ENCODE results near the gene UBE2G1. TPM values are rescaled to one million over a fixed set of nuclear protein-coding genes. Genes with fewer than 3 reads are reported as not detected.

Gene UBE2G1
- polyA plus RNA-seq, 1 donor (not counting 4 experiments of a cell fraction or from before 2014, with no cell fraction given): 86.2 TPM

GRCh38 chr17:4318596-4318995, 47.9 kb downstream of the UBE2G1 start:
- Histone ChIP-seq H3K9me1 (ENCODE audit: control insufficient read depth, extremely low read depth, insufficient read depth, low read length) (peaks cover 4% of the 10 kb centered on the region), H3K4me1 (ENCODE audit: control insufficient read depth, extremely low read depth, insufficient read depth, low read length) (peaks cover 48% of the 10 kb centered on the region), H3K36me3 (ENCODE audit: control insufficient read depth in 2 of 2, extremely low read depth in 1 of 2, insufficient read depth in 2 of 2, low read length in 2 of 2) (peaks cover 0 to 2% of the 10 kb centered on the region in 2 experiments), H3K9me3 (ENCODE audit: control insufficient read depth, low read depth, low read length) (no peaks in the 10 kb centered on the region), H3K4me2 (ENCODE audit: control insufficient read depth, extremely low read depth, insufficient read depth, low read depth, low read length) (peak overlapping the region; percentile 82), H2AFZ (ENCODE audit: control insufficient read depth, low read length) (no peak overlapping the region), H3K27me3 (ENCODE audit: control insufficient read depth, extremely low read depth, insufficient read depth, low read length) (no peaks in the 10 kb centered on the region), H3K27ac (ENCODE audit: control insufficient read depth, insufficient read depth, low read length) (peak overlapping the region; percentile 80), H3K79me2 (ENCODE audit: control insufficient read depth, insufficient read depth, low read length) (peaks cover 93% of the 10 kb centered on the region), H3K4me3 (ENCODE audit: control insufficient read depth in 2 of 3, extremely low read depth in 1 of 3, insufficient read depth in 2 of 3, low read depth in 1 of 3, low read length in 3 of 3) (peak overlapping the region in 2 of 3 experiments; percentile 41 to 47), H3K9ac (ENCODE audit: control insufficient read depth, extremely low read depth, insufficient read depth, low read length) (peak overlapping the region; percentile 57), H4K20me1 (ENCODE audit: control insufficient read depth, extremely low read depth, insufficient read depth, low read length) (peaks cover 13% of the 10 kb centered on the region)
- FAIRE-seq (no peak), DNase-seq (ENCODE audit: low read depth, low spot score) (no peak)
- dilution Hi-C loops (cut with MboI; ENCODE audit: extremely low pct_ligation_motif_present, low sequenced_read_pairs): loop anchor here (25.0 kb wide), 1 partner anchor 94 kb away; no protein-coding TSS in a partner anchor
- TF ChIP-seq, protein P1, sequence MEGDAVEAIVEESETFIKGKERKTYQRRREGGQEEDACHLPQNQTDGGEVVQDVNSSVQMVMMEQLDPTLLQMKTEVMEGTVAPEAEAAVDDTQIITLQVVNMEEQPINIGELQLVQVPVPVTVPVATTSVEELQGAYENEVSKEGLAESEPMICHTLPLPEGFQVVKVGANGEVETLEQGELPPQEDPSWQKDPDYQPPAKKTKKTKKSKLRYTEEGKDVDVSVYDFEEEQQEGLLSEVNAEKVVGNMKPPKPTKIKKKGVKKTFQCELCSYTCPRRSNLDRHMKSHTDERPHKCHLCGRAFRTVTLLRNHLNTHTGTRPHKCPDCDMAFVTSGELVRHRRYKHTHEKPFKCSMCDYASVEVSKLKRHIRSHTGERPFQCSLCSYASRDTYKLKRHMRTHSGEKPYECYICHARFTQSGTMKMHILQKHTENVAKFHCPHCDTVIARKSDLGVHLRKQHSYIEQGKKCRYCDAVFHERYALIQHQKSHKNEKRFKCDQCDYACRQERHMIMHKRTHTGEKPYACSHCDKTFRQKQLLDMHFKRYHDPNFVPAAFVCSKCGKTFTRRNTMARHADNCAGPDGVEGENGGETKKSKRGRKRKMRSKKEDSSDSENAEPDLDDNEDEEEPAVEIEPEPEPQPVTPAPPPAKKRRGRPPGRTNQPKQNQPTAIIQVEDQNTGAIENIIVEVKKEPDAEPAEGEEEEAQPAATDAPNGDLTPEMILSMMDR (optimal IDR thresholded peaks at IDR 0.05 in 1 of 3, IDR thresholded peaks at IDR 0.05 in 1 of 3, conservative IDR thresholded peaks at IDR 0.05 in 1 of 3; ENCODE audit: extremely low read depth in 1 of 3, insufficient read depth in 2 of 3, low read length in 3 of 3): no peak
- TF ChIP-seq EZH2 (IDR thresholded peaks at IDR 0.05; ENCODE audit: low read length): no peak

DNA sequence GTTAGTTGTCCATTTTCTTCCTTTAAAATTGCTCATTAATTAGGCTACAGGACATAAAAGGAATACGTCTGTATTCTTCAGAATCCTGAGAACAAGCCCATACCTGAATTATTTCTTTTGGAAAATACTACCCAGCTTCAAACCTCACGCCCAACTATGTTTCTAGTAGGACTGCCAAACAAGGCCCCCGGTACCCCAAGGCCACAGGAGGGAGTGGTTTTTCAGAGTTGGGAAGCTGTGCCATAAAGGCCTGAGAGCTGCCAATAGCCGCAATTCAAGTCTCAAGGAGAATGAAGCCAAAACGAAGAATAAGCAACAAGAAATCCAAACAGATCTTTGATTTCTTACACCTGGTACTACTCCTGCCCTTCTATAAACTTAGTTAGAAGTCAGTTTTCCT, 48.3 kb downstream of the UBE2G1 start:
- DNase-seq (ENCODE audit: low read depth, low spot score) (no peak), FAIRE-seq (peak; percentile 29)
- Histone ChIP-seq H3K4me1 (ENCODE audit: control insufficient read depth, extremely low read depth, insufficient read depth, low read length) (peaks cover 52% of the 10 kb centered on the region), H3K36me3 (ENCODE audit: control insufficient read depth in 2 of 2, extremely low read depth in 1 of 2, insufficient read depth in 2 of 2, low read length in 2 of 2) (peaks cover 0 to 2% of the 10 kb centered on the region in 2 experiments), H3K9ac (ENCODE audit: control insufficient read depth, extremely low read depth, insufficient read depth, low read length) (peak overlapping the region; percentile 57), H3K27me3 (ENCODE audit: control insufficient read depth, extremely low read depth, insufficient read depth, low read length) (no peaks in the 10 kb centered on the region), H3K27ac (ENCODE audit: control insufficient read depth, insufficient read depth, low read length) (peak overlapping the region; percentile 80), H4K20me1 (ENCODE audit: control insufficient read depth, extremely low read depth, insufficient read depth, low read length) (peaks cover 9% of the 10 kb centered on the region), H3K4me2 (ENCODE audit: control insufficient read depth, extremely low read depth, insufficient read depth, low read depth, low read length) (peak overlapping the region; percentile 82), H3K9me1 (ENCODE audit: control insufficient read depth, extremely low read depth, insufficient read depth, low read length) (peaks cover 4% of the 10 kb centered on the region), H3K9me3 (ENCODE audit: control insufficient read depth, low read depth, low read length) (no peaks in the 10 kb centered on the region), H3K79me2 (ENCODE audit: control insufficient read depth, insufficient read depth, low read length) (peaks cover 93% of the 10 kb centered on the region), H3K4me3 (ENCODE audit: control insufficient read depth in 2 of 3, extremely low read depth in 1 of 3, insufficient read depth in 2 of 3, low read depth in 1 of 3, low read length in 3 of 3) (peak overlapping the region in 2 of 3 experiments; percentile 41 to 47), H2AFZ (ENCODE audit: control insufficient read depth, low read length) (no peak overlapping the region)
- dilution Hi-C loops (cut with MboI; ENCODE audit: extremely low pct_ligation_motif_present, low sequenced_read_pairs): loop anchor here (25.0 kb wide), 1 partner anchor 94 kb away; no protein-coding TSS in a partner anchor
- TF ChIP-seq, protein P1 (optimal IDR thresholded peaks at IDR 0.05 in 1 of 3, IDR thresholded peaks at IDR 0.05 in 1 of 3, conservative IDR thresholded peaks at IDR 0.05 in 1 of 3; ENCODE audit: extremely low read depth in 1 of 3, insufficient read depth in 2 of 3, low read length in 3 of 3): no peak
- no peak for TF ChIP-seq EZH2 (IDR thresholded peaks at IDR 0.05; ENCODE audit: low read length)
